Fibroblast of skin of back (primary cell): Measurements from ENCODE around the gene VASN.

Experiments used
- DNase-seq: peaks from one replicate; pipeline ENCODE4 v3.0.0-alpha.2; 2013

Gene VASN

GRCh38 chr16:4354512-4355409 is 16.9 kb upstream of the VASN start:
- DNase-seq, result no peak

GRCh38 chr16:4356820-4357219 is 14.8 kb upstream of the VASN start:
- DNase-seq, result no peak

GRCh38 chr16:4358236-4358635 is 13.4 kb upstream of the VASN start:
- no peak for DNase-seq

- DNase-seq, result peak; percentile 42
These were observed 12.7 kb upstream of the VASN start for GRCh38 chr16:4358831-4359561.

GRCh38 chr16:4359914-4360313 is 11.7 kb upstream of the VASN start:
- no peak for DNase-seq

- DNase-seq, result peak; percentile 20
These were observed 11.1 kb upstream of the VASN start for GRCh38 chr16:4360538-4361021.

- no peak for DNase-seq
These were observed 10.4 kb upstream of the VASN start for GRCh38 chr16:4361033-4361943.

GRCh38 chr16:4361944-4362311 is 9.7 kb upstream of the VASN start:
- no peak for DNase-seq

- no peak for DNase-seq
These were observed 9.0 kb upstream of the VASN start for GRCh38 chr16:4362476-4363135.

- DNase-seq, result no peak
These were observed 7.2 kb upstream of the VASN start for GRCh38 chr16:4364196-4365013.

- no peak for DNase-seq
These were observed 6.6 kb upstream of the VASN start for GRCh38 chr16:4365014-4365406.

GRCh38 chr16:4365615-4366014 is 6.0 kb upstream of the VASN start:
- DNase-seq, result no peak

GRCh38 chr16:4366016-4366415 is 5.6 kb upstream of the VASN start:
- no peak for DNase-seq

GRCh38 chr16:4367393-4367856 is 4.2 kb upstream of the VASN start:
- no peak for DNase-seq

- no peak for DNase-seq
These were observed 2.5 kb upstream of the VASN start for GRCh38 chr16:4369007-4369733.

GRCh38 chr16:4370151-4370550 is 1.5 kb upstream of the VASN start:
- no peak for DNase-seq

GRCh38 chr16:4370570-4371356 is 885 bp upstream of the VASN start:
- DNase-seq, result peak; percentile 62

GRCh38 chr16:4372001-4372577 is 441 bp downstream of the VASN start:
- no peak for DNase-seq
